HL-60 (cell line): ENCODE data around the gene RLN2.
"Not testable (repeated sequence)": the region's sequence is repeated elsewhere in the genome, so short reads cannot be mapped to it uniquely, and the experiment has no call there.

ENCODE experiments used
- DNase-seq, 2 experiments: peaks; one replicate each; pipeline ENCODE4 v3.0.0-alpha.2; 2010 to 2020; ENCODE audit warnings: low read depth in 1 of 2, low spot score in 1 of 2
- H3K27ac ChIP-seq: fragments of 250-450 bp; sonication (Bioruptor Pico); replicated peaks from 2 replicates; pipeline ENCODE4 v1.5.1; 2020; ENCODE audit warnings: mild to moderate bottlenecking, moderate library complexity
- H3K27me3 ChIP-seq: fragments of 250-450 bp; sonication (Bioruptor Pico); 2 replicates; pipeline ENCODE4 v1.5.1; 2021; ENCODE audit warnings: mild to moderate bottlenecking, moderate library complexity; ENCODE audit not compliant: insufficient read depth, poor library complexity, severe bottlenecking
- H3K4me3 ChIP-seq: replicated peaks from 2 replicates; pipeline ENCODE4 v1.5.1; 2011; ENCODE audit warnings: mild to moderate bottlenecking, control low read depth, low read length; ENCODE audit not compliant: insufficient read depth
- CTCF ChIP-seq: IDR thresholded peaks from one replicate; pipeline ENCODE4 v1.5.1; 2011; ENCODE audit warnings: low read length, control low read depth, inconsistent platforms; ENCODE audit not compliant: insufficient read depth
- GABPA ChIP-seq: IDR thresholded peaks from 2 replicates; pipeline ENCODE4 v1.6.1; 2012; ENCODE audit warnings: low read depth
- POLR2AphosphoS5 ChIP-seq: IDR thresholded peaks from 2 replicates; pipeline ENCODE4 v1.6.1; 2012; ENCODE audit warnings: low read depth
- REST ChIP-seq: IDR thresholded peaks from 2 replicates; pipeline ENCODE4 v1.6.1; 2012; ENCODE audit warnings: low read depth; ENCODE audit not compliant: insufficient replicate concordance
- SPI1 ChIP-seq: IDR thresholded peaks from 2 replicates; pipeline ENCODE4 v1.6.1; 2012; ENCODE audit warnings: low read depth, mild to moderate bottlenecking, borderline replicate concordance
- long read RNA-seq: library from polyadenylated mRNA; unstranded; transcript quantifications from one replicate; pipeline ENCODE4 v2.0.0, GENCODE V29; 2020

The RLN2 gene
- long read RNA-seq: 0 reads

GRCh38 chr9:5303840-5304795 is at the start of gene RLN2:
TSS of gene RLN2 (minus strand) at chr9:5304716. CDS start at chr9:5304580, 136 bp downstream.
- not testable (repeated sequence) for H3K27ac ChIP-seq, H3K4me3 ChIP-seq, DNase-seq, H3K27me3 ChIP-seq

- Histone ChIP-seq H3K27me3 (no peaks in the 10 kb centered on the region), H3K27ac (no peak overlapping the region), H3K4me3 (no peak overlapping the region)
- TF ChIP-seq CTCF: no peak
- TF ChIP-seq GABPA: no peak
- TF ChIP-seq REST: no peak
- no peak for TF ChIP-seq SPI1
- no peak for TF ChIP-seq POLR2AphosphoS5
- DNase-seq: no peak
Measured at GRCh38 chr9:5354184-5354583, 49.7 kb upstream of the RLN2 start.

GRCh38 chr9:5352637-5353248 is 48.2 kb upstream of the RLN2 start:
- H3K4me3 ChIP-seq: no peak overlapping the region
- DNase-seq: no peak

GRCh38 chr9:5338992-5339981 is 34.8 kb upstream of the RLN2 start, which contains the start of gene RLN1:
TSS of gene RLN1 (minus strand) at chr9:5339876. CDS start at chr9:5339746, 130 bp downstream.
- H3K27me3 ChIP-seq, H3K27ac ChIP-seq, DNase-seq, H3K4me3 ChIP-seq: not testable (repeated sequence)

More at GRCh38 chr9:5352637-5353248, 48.2 kb upstream of the RLN2 start:
- H3K27ac ChIP-seq: no peak overlapping the region
- no peaks in the 10 kb centered on the region for H3K27me3 ChIP-seq
- TF ChIP-seq POLR2AphosphoS5 (no peak), CTCF (no peak), SPI1 (no peak), REST (no peak), GABPA (no peak)
